CD4-positive, alpha-beta memory T cell (primary cell): ENCODE results near the gene URM1. TPM values are rescaled to one million over a fixed set of nuclear protein-coding genes. Genes with fewer than 3 reads are reported as not detected.
"Not testable (repeated sequence)": the region's sequence is repeated elsewhere in the genome, so short reads cannot be mapped to it uniquely, and the experiment has no call there.

ENCODE experiments used
- CTCF ChIA-PET: fragments of 350-600 bp; sonication (Branson Sonifier 250); formaldehyde crosslinking; loops from one replicate; lab custom pipeline; 2021; ENCODE audit warnings: inconsistent platforms; ENCODE audit not compliant: partially characterized antibody; lab: Charles Lee
- POLR2A ChIA-PET: fragments of 350-600 bp; sonication (Branson Sonifier 250); formaldehyde crosslinking; loops from one replicate; lab custom pipeline; 2021; ENCODE audit not compliant: partially characterized antibody; lab: Charles Lee
- DNase-seq, 5 donors: peaks; one replicate each; pipeline versions ENCODE4 v3.0.0 to v3.0.0-alpha.2; 2020 to 2022; ENCODE audit warnings: mixed read lengths in 1 of 5
- H3K27ac ChIP-seq: one replicate; pipeline ENCODE4 v1.7.0; 2013; ENCODE audit warnings: low read depth, low read length
- H3K27me3 ChIP-seq: 2 replicates; pipeline ENCODE4 v1.7.0; 2013; ENCODE audit warnings: mild to moderate bottlenecking, low read length, moderate library complexity; ENCODE audit not compliant: insufficient read depth
- H3K36me3 ChIP-seq: 2 replicates; pipeline ENCODE4 v1.7.0; 2013; ENCODE audit warnings: mild to moderate bottlenecking, low read length, moderate library complexity; ENCODE audit not compliant: insufficient read depth
- H3K4me1 ChIP-seq: 2 replicates; pipeline ENCODE4 v1.7.0; 2013; ENCODE audit warnings: mild to moderate bottlenecking, low read length, moderate library complexity; ENCODE audit not compliant: insufficient read depth
- H3K4me3 ChIP-seq, 2 donors: one replicate each; pipeline ENCODE4 v1.7.0; 2013; ENCODE audit warnings: low read length in 2 of 2, mild to moderate bottlenecking in 1 of 2
- H3K9me3 ChIP-seq, 2 donors: one replicate each; pipeline ENCODE4 v1.7.0; 2013; ENCODE audit warnings: low read length in 2 of 2, control low read depth in 1 of 2; ENCODE audit not compliant: control insufficient read depth in 1 of 2
- H3K27ac Mint-ChIP-seq, 7 donors: one replicate each; pipeline ENCODE4 v1.8.0; 2020 to 2021; ENCODE audit warnings: mixed read lengths in 7 of 7, mild to moderate bottlenecking in 6 of 7, inconsistent platforms in 3 of 7, moderate library complexity in 3 of 7
- H3K27me3 Mint-ChIP-seq, 2 donors: one replicate each; pipeline ENCODE4 v1.8.0; 2020 to 2021; ENCODE audit warnings: mixed read lengths in 2 of 2
- H3K36me3 Mint-ChIP-seq, 2 donors: one replicate each; pipeline ENCODE4 v1.8.0; 2020 to 2021; ENCODE audit warnings: mixed read lengths in 2 of 2, inconsistent platforms in 1 of 2, mild to moderate bottlenecking in 1 of 2
- H3K4me1 Mint-ChIP-seq, 4 donors: one replicate each; pipeline ENCODE4 v1.8.0; 2020 to 2021; ENCODE audit warnings: mixed read lengths in 4 of 4, mild to moderate bottlenecking in 1 of 4
- H3K4me3 Mint-ChIP-seq, 8 donors: one replicate each; pipeline ENCODE4 v1.8.0; 2020 to 2021; ENCODE audit warnings: mixed read lengths in 8 of 8, mild to moderate bottlenecking in 7 of 8, moderate library complexity in 6 of 8, inconsistent platforms in 3 of 8
- H3K9me3 Mint-ChIP-seq, 8 donors: one replicate each; pipeline ENCODE4 v1.8.0; 2020 to 2021; ENCODE audit warnings: mixed read lengths in 8 of 8, mild to moderate bottlenecking in 5 of 8, inconsistent platforms in 3 of 8, moderate library complexity in 1 of 8
- intact Hi-C: fragments of 100-400 bp; cut with micrococcal nuclease; formaldehyde crosslinking; loops from one replicate; pipeline ENCODE4 v1.15.1; 2023
- polyA plus RNA-seq, 2 donors: library from polyadenylated mRNA; unstranded; fragments of 300-500 nt; fragmentation: Illumina TruSeq; gene quantifications; one replicate each; pipeline ENCODE4 v1.2.3, GENCODE V29; 2021
- total RNA-seq, 2 experiments: library from RNA; stranded (reverse); gene quantifications; one replicate each; pipeline ENCODE4 v1.2.3, GENCODE V29; 2021

The URM1 gene
- total and polyA plus RNA-seq, 4 experiments from 2014 or later: 44.1 to 50.8 (median 48.0) TPM

GRCh38 chr9:128413728-128414127 is 42.6 kb downstream of the URM1 start:
- peaks cover 29 to 43% of the 10 kb centered on the region in 2 donors for H3K27me3 Mint-ChIP-seq
- peak overlapping the region in 1 of 7 donors; percentile 71 for H3K27ac Mint-ChIP-seq
- H3K36me3 ChIP-seq, intact Hi-C loops, H3K4me3 Mint-ChIP-seq, POLR2A ChIA-PET, H3K36me3 Mint-ChIP-seq, DNase-seq, H3K27ac ChIP-seq, H3K9me3 ChIP-seq, H3K4me1 Mint-ChIP-seq, H3K9me3 Mint-ChIP-seq, H3K4me3 ChIP-seq, H3K4me1 ChIP-seq: not testable (repeated sequence)
- H3K27me3 ChIP-seq: peaks cover 12% of the 10 kb centered on the region
- CTCF ChIA-PET: interaction anchor here (0.6 to 1.0 kb wide), 4 partner anchors 10 to 52 kb away, joined by 3 to 4 read pairs (median 3); partner anchors contain the start of gene URM1

GRCh38 chr9:128414461-128414860 is 43.3 kb downstream of the URM1 start:
- intact Hi-C loops: no loop called here
- no peak overlapping the region for H3K4me3 Mint-ChIP-seq
- ChIA-PET CTCF (interaction anchor here (0.9 kb wide), 1 partner anchor 53 kb away, joined by 3 read pairs; no protein-coding TSS in a partner anchor), POLR2A (no interaction called here)
- Histone ChIP-seq H3K27ac (no peak overlapping the region), H3K4me1 (peaks cover 7% of the 10 kb centered on the region), H3K4me3 (no peak overlapping the region), H3K9me3 (no peaks in the 10 kb centered on the region), H3K36me3 (no peaks in the 10 kb centered on the region), H3K27me3 (peaks cover 16% of the 10 kb centered on the region)
- peaks cover 35 to 48% of the 10 kb centered on the region in 2 donors for H3K27me3 Mint-ChIP-seq
- H3K4me1 Mint-ChIP-seq: peaks cover 0 to 7% (median 5%) of the 10 kb centered on the region in 4 donors
- H3K27ac Mint-ChIP-seq: no peak overlapping the region
- H3K9me3 Mint-ChIP-seq: no peaks in the 10 kb centered on the region
- no peak for DNase-seq
- no peaks in the 10 kb centered on the region for H3K36me3 Mint-ChIP-seq

GRCh38 chr9:128415281-128415680 is 44.1 kb downstream of the URM1 start:
- ChIA-PET CTCF (no interaction called here), POLR2A (no interaction called here)
- Mint-ChIP-seq H3K27ac (peak overlapping the region in 2 of 7 donors; percentile 36 to 37), H3K36me3 (no peaks in the 10 kb centered on the region), H3K9me3 (no peaks in the 10 kb centered on the region), H3K4me1 (peaks cover 0 to 13% (median 9%) of the 10 kb centered on the region in 4 donors), H3K4me3 (no peak overlapping the region), H3K27me3 (peaks cover 30 to 48% of the 10 kb centered on the region in 2 donors)
- H3K9me3 ChIP-seq: no peaks in the 10 kb centered on the region
- H3K27me3 ChIP-seq: peaks cover 16% of the 10 kb centered on the region
- no peaks in the 10 kb centered on the region for H3K36me3 ChIP-seq
- intact Hi-C loops: no loop called here
- H3K27ac ChIP-seq: no peak overlapping the region
- peaks cover 14% of the 10 kb centered on the region for H3K4me1 ChIP-seq
- no peak overlapping the region for H3K4me3 ChIP-seq
- DNase-seq: no peak

- Histone ChIP-seq H3K4me1 (peaks cover 14% of the 10 kb centered on the region), H3K4me3 (no peak overlapping the region), H3K27me3 (peaks cover 16% of the 10 kb centered on the region), H3K9me3 (no peaks in the 10 kb centered on the region), H3K27ac (no peak overlapping the region), H3K36me3 (no peaks in the 10 kb centered on the region)
- ChIA-PET CTCF (no interaction called here), POLR2A (no interaction called here)
- no peak overlapping the region for H3K4me3 Mint-ChIP-seq
- H3K27me3 Mint-ChIP-seq: peaks cover 30 to 47% of the 10 kb centered on the region in 2 donors
- H3K27ac Mint-ChIP-seq: no peak overlapping the region
- H3K4me1 Mint-ChIP-seq: peaks cover 0 to 13% (median 9%) of the 10 kb centered on the region in 4 donors
- H3K9me3 Mint-ChIP-seq: no peaks in the 10 kb centered on the region
- DNase-seq: no peak
- intact Hi-C loops: no loop called here
- H3K36me3 Mint-ChIP-seq: no peaks in the 10 kb centered on the region
These were observed 44.8 kb downstream of the URM1 start for GRCh38 chr9:128416014-128416413.

- no peak for DNase-seq
- H3K27me3 ChIP-seq: peaks cover 16% of the 10 kb centered on the region
These were observed 45.4 kb downstream of the URM1 start for GRCh38 chr9:128416432-128417019.

GRCh38 chr9:128419061-128419925 is 48.1 kb downstream of the URM1 start:
- ChIA-PET POLR2A (interaction anchor here (1.1 to 1.2 kb wide), 3 partner anchors 8 to 86 kb away, joined by 3 to 7 read pairs (median 4); partner anchors contain the start of genes GLE1 and URM1), CTCF (interaction anchor here (0.6 to 2.6 kb wide), 21 partner anchors 9 to 355 kb away, joined by 3 to 20 read pairs (median 4); partner anchors contain the start of gene URM1)
- H3K36me3 ChIP-seq: no peaks in the 10 kb centered on the region
- peak overlapping the region in 1 of 2 donors; percentile 58 for H3K4me3 ChIP-seq
- DNase-seq: peak in 2 of 5 donors; percentile 6 to 11
- peak overlapping the region; percentile 77 to 87 (median 84) for H3K4me3 Mint-ChIP-seq
- H3K27ac Mint-ChIP-seq: peak overlapping the region in 3 of 7 donors; percentile 37 to 70 (median 68)
- no peaks in the 10 kb centered on the region for H3K36me3 Mint-ChIP-seq
- intact Hi-C loops: no loop called here
- no peak overlapping the region for H3K27ac ChIP-seq
- no peaks in the 10 kb centered on the region for H3K9me3 Mint-ChIP-seq
- peaks cover 25 to 33% of the 10 kb centered on the region in 2 donors for H3K27me3 Mint-ChIP-seq
- H3K27me3 ChIP-seq: peaks cover 16% of the 10 kb centered on the region
- peaks cover 14% of the 10 kb centered on the region for H3K4me1 ChIP-seq
- H3K4me1 Mint-ChIP-seq: peaks cover 0 to 13% (median 8%) of the 10 kb centered on the region in 4 donors
- H3K9me3 ChIP-seq: no peaks in the 10 kb centered on the region

More at GRCh38 chr9:128416432-128417019, 45.4 kb downstream of the URM1 start:
- Mint-ChIP-seq H3K27ac (no peak overlapping the region), H3K27me3 (peaks cover 30 to 42% of the 10 kb centered on the region in 2 donors), H3K4me3 (no peak overlapping the region), H3K9me3 (no peaks in the 10 kb centered on the region), H3K4me1 (peaks cover 0 to 13% (median 9%) of the 10 kb centered on the region in 4 donors), H3K36me3 (no peaks in the 10 kb centered on the region)
- Histone ChIP-seq H3K4me3 (no peak overlapping the region), H3K27ac (no peak overlapping the region), H3K9me3 (no peaks in the 10 kb centered on the region), H3K36me3 (no peaks in the 10 kb centered on the region), H3K4me1 (peaks cover 14% of the 10 kb centered on the region)
- intact Hi-C loops: no loop called here
- CTCF ChIA-PET: interaction anchor here (0.7 kb wide), 1 partner anchor 168 kb away, joined by 3 read pairs; no protein-coding TSS in a partner anchor
- POLR2A ChIA-PET: no interaction called here
